AG09309 (cell line): ENCODE measurements around the gene LCE3A.

ENCODE experiments used
- DNase-seq: peaks from one replicate; pipeline ENCODE4 v3.0.0-alpha.2; 2010; ENCODE audit warnings: low read depth
- H3K4me3 ChIP-seq: 2 replicates; pipeline ENCODE4 v1.5.1; 2011; ENCODE audit warnings: mild to moderate bottlenecking, low read depth, low read length, moderate library complexity; ENCODE audit not compliant: control insufficient read depth
- CTCF ChIP-seq: IDR thresholded peaks from 2 replicates; pipeline ENCODE4 v1.5.1; 2011; ENCODE audit warnings: mild to moderate bottlenecking, low read depth, low read length, inconsistent platforms; ENCODE audit not compliant: insufficient read depth, control insufficient read depth; ENCODE audit errors: missing control alignments

The LCE3A gene

GRCh38 chr1:152623203-152623844 lies 421 bp upstream of the LCE3A start:
- H3K4me3 ChIP-seq: no peak overlapping the region
- DNase-seq: no peak
- peak; percentile 4 for TF ChIP-seq CTCF

- no peak for TF ChIP-seq CTCF
- no peak overlapping the region for H3K4me3 ChIP-seq
- DNase-seq: no peak
These were observed 910 bp downstream of the LCE3A start for GRCh38 chr1:152621993-152622392.

DNA sequence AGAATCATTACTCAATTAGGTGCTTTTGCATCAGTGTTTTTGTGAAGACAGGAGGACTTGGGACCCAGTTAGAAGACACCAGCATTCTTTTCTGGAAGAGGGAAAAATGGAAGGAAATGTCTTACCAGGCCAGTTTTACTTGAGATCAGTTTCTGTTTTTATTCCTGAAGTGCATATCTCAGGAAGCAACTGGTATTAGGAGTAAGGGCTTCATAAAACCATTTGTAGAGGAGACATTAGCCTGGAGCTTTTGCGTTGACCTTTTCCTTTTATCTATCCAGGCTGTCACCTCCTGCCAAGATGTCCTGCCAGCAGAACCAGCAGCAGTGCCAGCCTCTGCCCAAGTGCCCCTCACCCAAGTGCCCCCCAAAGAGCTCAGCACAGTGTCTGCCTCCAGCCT lies 9.4 kb downstream of the LCE3A start, which contains the start of gene LCE3B:
LCE3B (plus strand) TSS at position 301 of the 400 bp plus-strand sequence; CDS start at position 301, 0 bp downstream.
- TF ChIP-seq CTCF: no peak
- DNase-seq: no peak
- no peak within 1 kb of the TSS for H3K4me3 ChIP-seq

DNA sequence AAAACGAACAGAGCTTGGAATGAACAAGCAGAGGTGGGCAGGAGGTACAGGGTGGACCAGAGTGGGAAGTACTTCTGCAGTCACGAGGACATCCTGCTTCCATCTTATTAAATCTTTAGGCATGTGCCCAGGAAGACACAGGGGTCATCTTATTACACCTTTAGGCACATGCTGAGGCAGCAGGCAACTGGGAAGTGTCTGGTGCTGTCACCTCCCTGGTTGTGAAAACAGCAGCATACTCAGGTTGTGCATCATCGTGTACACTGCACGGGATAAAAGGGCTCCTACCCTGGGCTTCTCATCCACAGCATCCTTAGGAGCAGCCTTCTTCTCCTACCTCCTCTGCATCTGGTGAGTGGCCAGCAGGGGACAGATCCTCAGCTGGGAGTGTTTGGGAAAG lies 23.0 kb downstream of the LCE3A start, which contains the start of gene LCE3C:
LCE3C (plus strand) TSS at position 301 of the 400 bp plus-strand sequence. CDS start 498 bp downstream, outside the sequence.
- no peak for DNase-seq
- TF ChIP-seq CTCF: no peak
- H3K4me3 ChIP-seq: no peak within 1 kb of the TSS

GRCh38 chr1:152596986-152597385 lies 25.9 kb downstream of the LCE3A start:
- no peak for TF ChIP-seq CTCF
- H3K4me3 ChIP-seq: no peak overlapping the region
- DNase-seq: no peak

DNA sequence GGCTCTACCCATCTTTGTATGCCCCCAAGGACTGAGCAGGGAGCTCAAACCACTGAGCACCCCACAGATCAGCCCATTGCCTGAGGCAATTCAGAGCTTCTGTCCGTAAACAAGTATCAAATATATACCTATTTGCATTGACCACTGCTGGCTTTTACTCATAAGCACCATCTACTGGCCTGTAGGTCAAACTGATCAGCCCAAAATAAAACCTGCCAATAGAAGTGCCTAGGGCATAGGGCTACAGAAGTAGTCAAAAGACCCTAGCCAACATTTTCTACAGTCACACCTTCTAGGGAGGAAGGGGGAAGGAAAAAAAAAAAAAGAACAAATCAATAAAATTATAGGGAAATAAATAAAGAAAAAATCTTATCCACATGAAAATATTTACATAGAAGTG lies 37.3 kb downstream of the LCE3A start:
- no peak overlapping the region for H3K4me3 ChIP-seq
- no peak for TF ChIP-seq CTCF
- no peak for DNase-seq
